HTR-8/SVneo (cell line): Measurements from ENCODE around the gene OVAAL.

Experiments
- DNase-seq: peaks from one replicate; pipeline ENCODE4 v3.0.0; 2011; ENCODE audit warnings: low spot score, mixed read lengths; ENCODE audit not compliant: insufficient read length
- FAIRE-seq: peaks from 2 replicates; lab custom pipeline; 2011; peaks lifted over from hg19 to GRCh38; lab: Jason Lieb, UNC

The OVAAL gene

GRCh38 chr1:180558664-180559063 lies at the start of gene OVAAL:
Gene OVAAL, plus strand, starts transcription at chr1:180558964.
- FAIRE-seq, result no peak
- no peak for DNase-seq

DNA sequence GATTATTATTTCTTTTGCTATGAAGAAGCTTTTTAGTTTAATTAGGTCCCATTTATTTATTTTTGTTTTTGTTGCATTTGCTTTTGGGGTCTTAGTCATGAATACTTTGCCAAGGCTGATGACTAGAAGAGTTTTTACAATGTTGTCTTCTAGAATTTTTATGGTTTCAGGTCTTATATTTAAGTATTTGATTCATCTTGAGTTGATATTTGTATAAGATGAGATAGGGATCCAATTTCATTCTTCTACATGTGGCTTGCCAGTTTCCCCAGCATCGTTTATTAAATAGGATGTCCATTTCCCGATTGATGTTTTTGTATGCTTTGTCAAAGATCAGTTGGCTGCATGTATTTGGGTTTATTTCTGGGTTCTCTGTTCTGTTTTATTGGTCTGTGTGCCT lies 47.9 kb upstream of the OVAAL start:
- DNase-seq (no peak), FAIRE-seq (no peak)

GRCh38 chr1:180513531-180513930 lies 45.2 kb upstream of the OVAAL start:
- DNase-seq (no peak), FAIRE-seq (no peak)

DNA sequence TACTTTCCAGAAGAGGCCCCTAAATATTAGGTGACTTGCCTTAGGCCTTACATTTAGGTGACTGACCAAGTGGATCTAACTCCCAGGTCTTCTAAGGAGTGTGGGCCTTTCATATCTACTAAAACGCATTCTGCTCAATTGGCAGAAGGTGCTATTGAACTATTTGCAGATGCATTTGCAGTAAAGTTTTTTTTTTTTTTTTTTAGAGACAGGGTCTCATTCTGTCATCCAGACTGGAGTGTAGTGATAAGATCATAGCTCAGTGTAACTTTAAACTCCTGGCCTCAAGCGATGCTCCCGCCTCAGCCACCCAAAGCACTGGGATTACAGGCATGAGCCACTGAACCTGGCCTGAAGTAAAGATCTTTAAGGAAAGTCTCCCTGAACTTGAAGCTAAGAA lies 43.4 kb upstream of the OVAAL start:
- no peak for FAIRE-seq
- no peak for DNase-seq

GRCh38 chr1:180515857-180516388 lies 42.8 kb upstream of the OVAAL start:
- DNase-seq (peak; percentile 83), FAIRE-seq (peak; percentile 70)

- FAIRE-seq (no peak), DNase-seq (no peak)
Observed at GRCh38 chr1:180519846-180520245, 38.9 kb upstream of the OVAAL start.

DNA sequence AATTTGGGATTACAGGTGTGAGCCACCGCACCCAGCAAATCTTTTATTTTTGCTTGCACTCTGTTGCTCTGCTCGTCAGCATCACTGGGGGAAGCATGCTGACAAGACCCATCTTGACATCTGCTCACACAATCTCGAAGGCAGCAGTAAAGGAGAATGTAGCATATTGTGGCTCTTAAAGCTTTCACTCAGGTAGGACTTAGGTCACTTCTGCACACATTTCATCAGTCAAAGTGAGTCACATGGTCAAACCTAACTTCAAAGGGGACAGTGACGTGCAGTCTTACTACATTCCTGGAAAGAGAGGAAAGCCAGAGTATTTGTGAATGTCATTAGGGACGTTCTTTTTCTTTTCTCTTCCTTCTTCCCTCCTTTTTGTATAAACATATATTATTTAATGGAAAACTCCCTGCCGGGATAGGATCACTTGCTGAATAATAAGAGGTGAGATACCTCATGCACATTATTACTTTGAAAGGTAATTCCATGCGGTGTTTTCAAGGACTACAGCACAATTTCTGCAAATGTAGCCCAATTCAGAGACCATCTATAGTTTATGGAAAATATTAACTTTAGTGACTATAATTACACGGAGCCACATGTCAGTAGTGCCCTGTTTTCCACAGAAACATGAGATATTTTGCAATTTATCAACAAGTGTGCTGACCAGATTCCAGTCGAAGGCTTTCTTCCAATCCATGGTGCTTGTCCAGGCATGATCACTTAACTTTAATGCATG lies 37.1 kb upstream of the OVAAL start:
- FAIRE-seq, result no peak
- no peak for DNase-seq

DNA sequence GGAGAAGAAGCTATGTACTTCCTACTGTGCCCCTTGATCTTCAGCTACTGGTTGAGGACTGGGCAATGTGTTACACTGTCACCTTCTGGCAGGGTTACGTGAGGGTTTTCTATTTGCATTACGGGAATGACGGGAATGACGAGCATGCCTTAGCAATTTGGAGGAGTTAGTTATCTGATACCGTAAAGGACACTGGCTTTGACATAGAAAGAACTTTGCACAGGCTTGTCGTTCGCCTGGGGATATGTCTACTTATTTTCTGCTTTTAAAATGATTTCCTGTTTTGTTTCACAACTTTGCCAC lies 36.6 kb upstream of the OVAAL start:
- no peak for FAIRE-seq
- DNase-seq, result peak; percentile 36

DNA sequence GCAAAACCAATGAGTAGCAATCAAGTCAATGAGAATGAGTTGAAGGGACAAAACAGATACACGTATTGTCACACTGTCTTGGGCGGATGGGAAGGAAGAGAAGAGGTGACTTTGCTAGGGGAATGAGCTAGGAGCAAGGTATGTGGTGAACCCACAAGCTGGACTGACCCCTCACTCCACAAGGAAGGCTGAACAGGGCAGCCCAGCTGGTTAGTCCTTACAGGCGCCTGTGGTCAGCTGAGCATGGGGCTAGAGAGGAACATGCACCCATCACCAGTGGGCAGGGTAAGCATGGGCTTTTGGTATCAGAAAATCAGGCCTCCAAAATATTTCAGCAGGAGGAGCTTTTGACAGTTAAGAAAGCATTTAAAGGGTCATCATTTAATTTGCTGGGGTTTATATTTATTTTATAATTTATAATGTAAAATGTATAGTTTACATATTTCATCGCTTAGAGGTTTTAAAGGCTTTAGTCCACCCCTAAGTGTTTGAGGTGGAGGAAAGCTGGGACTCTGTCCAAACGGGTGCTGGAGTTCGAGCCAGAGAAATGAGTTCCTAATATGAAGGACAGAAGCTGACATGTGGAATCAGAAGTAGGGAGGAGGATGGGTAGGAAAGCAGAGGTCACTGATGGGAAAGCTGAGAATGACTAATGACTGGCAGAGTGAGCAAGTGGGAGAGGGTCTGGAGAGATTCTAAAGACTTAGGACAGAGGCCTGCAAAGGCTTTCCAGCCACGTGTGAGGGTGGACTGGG lies 34.4 kb upstream of the OVAAL start:
- no peak for DNase-seq
- FAIRE-seq, result no peak

GRCh38 chr1:180524915-180525714 lies 33.6 kb upstream of the OVAAL start:
- FAIRE-seq (no peak), DNase-seq (no peak)

DNA sequence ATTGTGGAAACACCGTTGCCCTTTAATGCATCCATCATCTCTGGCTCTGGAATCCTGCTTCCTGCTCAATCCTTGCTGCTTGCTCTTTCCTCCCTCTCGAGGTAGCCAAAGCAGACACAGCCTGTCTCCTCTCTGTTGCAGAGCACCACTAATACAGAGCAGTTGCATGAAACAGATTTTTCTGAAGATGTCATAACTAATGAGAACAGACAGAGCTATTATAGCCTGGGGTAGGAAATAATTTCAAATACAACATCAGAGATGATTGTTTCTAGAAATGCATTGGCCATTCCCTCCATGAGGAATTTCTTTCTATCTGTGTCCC lies 33.1 kb upstream of the OVAAL start:
- DNase-seq (no peak), FAIRE-seq (no peak)

DNA sequence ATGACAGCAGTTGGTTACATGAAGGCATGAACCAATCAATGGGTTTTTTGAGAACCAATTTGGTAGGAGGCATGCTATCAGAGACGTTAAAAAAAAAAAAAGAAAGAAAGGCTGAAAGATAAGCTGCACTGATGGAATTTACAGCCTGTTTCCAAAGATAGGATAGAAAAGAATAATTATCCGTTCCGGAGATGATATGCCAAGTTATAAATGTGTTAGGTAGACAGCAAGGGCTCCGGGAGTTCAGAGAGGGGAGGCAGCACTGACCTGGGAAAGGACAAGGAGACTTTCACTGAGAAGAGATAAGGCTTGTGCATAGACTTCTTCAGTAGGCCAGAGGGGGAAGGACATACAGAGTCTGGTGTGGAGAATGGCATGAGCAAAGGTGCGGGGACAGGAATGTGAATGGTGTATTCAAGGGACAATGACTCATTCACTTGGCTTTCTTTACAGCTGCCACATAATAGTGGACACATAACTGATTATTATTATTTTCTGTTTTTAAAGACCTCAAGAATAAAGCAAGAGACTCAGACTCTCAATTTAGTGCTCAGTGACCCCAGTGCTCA lies 31.6 kb upstream of the OVAAL start:
- DNase-seq, result no peak
- FAIRE-seq, result no peak

- DNase-seq (no peak), FAIRE-seq (no peak)
Observed at GRCh38 chr1:180528868-180529470, 29.8 kb upstream of the OVAAL start.

GRCh38 chr1:180530501-180530900 lies 28.3 kb upstream of the OVAAL start:
- FAIRE-seq (no peak), DNase-seq (peak; percentile 50)

- FAIRE-seq (no peak), DNase-seq (no peak)
Observed at GRCh38 chr1:180532854-180533253, 25.9 kb upstream of the OVAAL start.

DNA sequence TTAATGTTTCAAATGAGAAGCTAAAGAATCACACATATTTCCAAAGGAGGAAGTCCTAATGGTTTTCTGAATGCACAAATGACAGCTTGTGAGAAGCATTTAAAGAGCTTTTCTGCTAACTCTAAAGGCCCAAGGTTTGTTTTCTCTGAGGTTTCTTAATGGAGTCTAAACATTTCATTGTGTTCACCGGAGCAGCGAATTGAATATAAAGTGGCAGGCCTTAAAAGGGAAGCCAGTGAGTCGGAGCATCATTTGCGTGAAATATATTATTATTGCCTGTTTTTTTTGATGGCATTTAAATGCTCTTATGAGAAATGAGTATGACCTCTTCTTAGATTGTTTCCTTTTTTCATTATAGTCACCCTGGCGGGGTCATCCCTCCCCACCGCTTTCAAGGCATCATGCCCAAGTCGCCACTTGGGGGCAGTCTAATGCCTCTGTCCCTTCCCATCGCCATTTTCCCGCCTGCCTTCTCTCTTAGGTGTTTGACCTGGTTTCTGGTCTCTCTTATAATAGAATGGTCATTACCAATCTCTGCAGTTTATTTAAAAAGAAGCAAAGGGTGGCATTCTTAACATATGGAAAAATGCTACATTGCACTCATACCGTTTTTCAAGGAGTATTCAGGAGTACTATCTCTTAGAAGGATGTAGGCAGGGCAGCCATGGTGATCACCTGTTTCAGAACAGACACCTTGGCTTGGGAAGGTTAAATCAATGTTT lies 25.3 kb upstream of the OVAAL start:
- no peak for FAIRE-seq

GRCh38 chr1:180534214-180534613 lies 24.6 kb upstream of the OVAAL start:
- FAIRE-seq, result no peak

More for the DNA sequence above, 25.3 kb upstream of the OVAAL start:
- peak; percentile 54 for DNase-seq

DNA sequence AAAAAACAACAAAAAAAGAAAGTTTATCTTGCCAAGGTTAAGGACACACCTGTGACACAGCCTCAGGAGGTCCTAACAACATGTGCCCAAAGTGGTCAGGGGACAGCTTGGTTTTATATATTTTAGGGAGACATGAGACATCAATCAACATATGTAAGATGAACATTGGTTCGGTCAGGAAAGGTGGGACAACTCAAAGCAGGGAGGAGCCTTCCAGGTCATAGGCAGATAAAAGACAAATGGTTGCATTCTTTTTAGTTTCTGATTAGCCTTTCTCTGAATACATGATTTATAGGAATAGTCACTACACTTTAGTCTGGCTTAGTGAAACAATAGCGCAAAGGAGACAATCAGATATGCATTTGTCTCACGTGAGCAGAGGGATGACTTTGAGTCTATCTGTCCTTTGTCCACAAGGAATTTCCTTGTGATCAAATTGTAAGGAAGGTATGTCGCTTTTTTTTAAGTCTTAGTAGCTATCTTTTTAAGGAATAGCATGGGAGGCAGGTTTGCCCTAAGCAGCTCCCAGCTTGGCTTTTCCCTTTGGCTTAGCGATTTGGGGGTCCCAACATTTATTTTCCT lies 23.3 kb upstream of the OVAAL start:
- DNase-seq (no peak), FAIRE-seq (no peak)

More at GRCh38 chr1:180534214-180534613, 24.6 kb upstream of the OVAAL start:
- no peak for DNase-seq

DNA sequence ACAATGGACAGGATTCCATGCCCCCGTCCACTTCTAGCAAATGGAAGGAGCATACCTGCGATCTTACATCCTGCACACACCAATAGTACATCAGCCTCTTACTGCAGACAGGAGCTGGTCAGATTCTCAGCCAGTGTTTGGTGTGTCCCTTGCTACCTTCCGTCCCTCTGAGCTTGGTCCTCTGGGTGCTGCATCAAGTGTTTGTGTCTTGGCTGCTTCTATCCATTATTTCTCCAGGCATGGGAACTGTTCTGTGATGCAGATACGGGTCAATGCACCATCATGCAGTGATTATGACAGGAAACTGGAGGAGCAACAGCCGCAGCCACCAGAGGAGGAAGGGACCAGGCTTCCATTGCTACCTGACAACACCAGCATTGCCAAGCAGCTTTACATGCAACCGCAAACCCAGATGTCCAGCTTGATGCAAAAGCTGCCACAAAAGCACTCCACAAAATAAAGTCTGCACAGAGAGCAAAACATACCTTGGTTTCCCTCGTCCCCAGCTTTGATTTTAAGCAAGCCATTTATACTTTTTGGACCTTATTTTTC lies 21.9 kb upstream of the OVAAL start:
- DNase-seq, result no peak
- no peak for FAIRE-seq
